K562 (cell line): ENCODE data around the gene SPRN. TPM values are rescaled to one million over a fixed set of nuclear protein-coding genes. Genes with fewer than 3 reads are reported as not detected.

ENCODE experiments used
- ATAC-seq: fragments of 200-7000 bp; cut with Tn5 transposase; 3 replicates; pipeline ENCODE4 v1.9.1; 2020; ENCODE audit warnings: moderate library complexity
- BruUV-seq: library from RNA; stranded (reverse); fragments of 400-500 nt; replicated peaks from 2 replicates; lab custom pipeline; 2021; lab: Mats Ljungman, UMichigan
- CTCF ChIA-PET: fragments of 300-600 bp; formaldehyde crosslinking; extraction: SDS; loops from one replicate; lab custom pipeline; 2021; ENCODE audit warnings: low intra/inter-chr PET ratio; lab: Yijun Ruan, JAX
- POLR2A ChIA-PET: fragments of 300-600, 350-650 bp; sonication (Branson Sonifier 250); formaldehyde crosslinking; extraction: SDS; loops from one replicate; lab custom pipeline; 2021; ENCODE audit warnings: antibody characterized with exemption, inconsistent platforms; lab: Yijun Ruan, JAX
- DNase-seq, 4 experiments: peaks; one replicate each; pipeline versions ENCODE4 v3.0.0 to v3.0.0-alpha.2; 2011 to 2018; ENCODE audit warnings: low spot score in 3 of 4, mixed read lengths in 3 of 4; ENCODE audit errors: extremely low read depth in 1 of 4
- FAIRE-seq: peaks from 2 replicates; lab custom pipeline; 2011; peaks lifted over from hg19 to GRCh38; lab: Jason Lieb, UNC
- H2AFZ ChIP-seq: 2 replicates; pipeline ENCODE4 v1.6.0; 2011; ENCODE audit warnings: low read depth, low read length, control low read depth, inconsistent platforms
- H3K27ac ChIP-seq: fragments of 200-600 bp; 3 replicates; pipeline ENCODE4 v1.8.0; 2011; ENCODE audit warnings: low read depth, mild to moderate bottlenecking, control low read depth, inconsistent platforms, low read length, moderate library complexity, mixed read lengths; ENCODE audit errors: extremely low read depth
- H3K27me3 ChIP-seq, 2 experiments: fragments of 300-600 bp in 1 of 2; 2 replicates in 1 of 2; 3 replicates in 1 of 2; pipeline versions ENCODE4 v1.6.0 to v1.8.0; 2011; ENCODE audit warnings: inconsistent platforms in 2 of 2, low read length in 2 of 2, mild to moderate bottlenecking in 1 of 2, mixed read lengths in 1 of 2, moderate library complexity in 1 of 2; ENCODE audit not compliant: control insufficient read depth in 2 of 2, insufficient read depth in 2 of 2
- H3K36me3 ChIP-seq: fragments of 300-600 bp; 3 replicates; pipeline ENCODE4 v1.8.0; 2011; ENCODE audit warnings: mild to moderate bottlenecking, low read length, inconsistent platforms; ENCODE audit not compliant: control insufficient read depth, insufficient read depth
- H3K4me1 ChIP-seq, 2 experiments: fragments of 200-600 bp in 1 of 2; replicated peaks in 1 of 2; 2 replicates in 1 of 2; 3 replicates in 1 of 2; pipeline versions ENCODE4 v1.5.1 to v1.8.0; 2011; ENCODE audit warnings: inconsistent platforms in 2 of 2, low read length in 2 of 2, mild to moderate bottlenecking in 1 of 2, mixed read lengths in 1 of 2, moderate library complexity in 1 of 2; ENCODE audit not compliant: control insufficient read depth in 2 of 2, insufficient read depth in 2 of 2
- H3K4me2 ChIP-seq: 2 replicates; pipeline ENCODE4 v1.6.1; 2011; ENCODE audit warnings: low read length, control low read depth, inconsistent platforms, mixed read lengths; ENCODE audit not compliant: insufficient read depth
- H3K4me3 ChIP-seq: fragments of 200-600 bp; sonication (generic), shearing (Covaris generic); 2 replicates; pipeline ENCODE4 v1.5.1; 2016; ENCODE audit warnings: control low read depth, inconsistent platforms
- H3K79me2 ChIP-seq: fragments of 200-600 bp; 3 replicates; pipeline ENCODE4 v1.8.0; 2011; ENCODE audit warnings: low read length, inconsistent platforms; ENCODE audit not compliant: control insufficient read depth, insufficient read depth
- H3K9ac ChIP-seq, 2 experiments: 2 replicates each; pipeline versions ENCODE4 v1.6.0 to v1.6.1; 2011; ENCODE audit warnings: low read depth in 2 of 2, low read length in 2 of 2, control low read depth in 1 of 2, inconsistent platforms in 1 of 2, mild to moderate bottlenecking in 1 of 2, mixed read lengths in 1 of 2; ENCODE audit not compliant: insufficient read depth in 1 of 2
- H3K9me1 ChIP-seq: one replicate; pipeline ENCODE4 v1.6.0; 2011; ENCODE audit warnings: inconsistent platforms, mild to moderate bottlenecking, low read length, moderate library complexity; ENCODE audit not compliant: control insufficient read depth, insufficient read depth
- H3K9me3 ChIP-seq: replicated peaks from 2 replicates; pipeline ENCODE4 v1.5.1; 2011; ENCODE audit warnings: low read depth, low read length, inconsistent platforms; ENCODE audit not compliant: control insufficient read depth, insufficient read depth
- H4K20me1 ChIP-seq: replicated peaks from 2 replicates; pipeline ENCODE4 v1.6.1; 2011; ENCODE audit warnings: low read length, inconsistent platforms, mixed read lengths; ENCODE audit not compliant: control insufficient read depth, insufficient read depth
- BHLHE40 ChIP-seq: IDR thresholded peaks from 2 replicates; pipeline ENCODE4 v1.6.1; 2011; ENCODE audit warnings: low read length, improper control_type of control experiment
- CREBBP ChIP-seq: IDR thresholded peaks from one replicate; pipeline ENCODE4 v1.6.1; 2012; ENCODE audit warnings: low read depth, mild to moderate bottlenecking, control low read depth, inconsistent platforms, low read length
- DIDO1 ChIP-seq: fragments of 450-650 bp; IDR thresholded peaks from 2 replicates; pipeline ENCODE4 v1.6.1; 2016; ENCODE audit warnings: low read depth, missing biosample characterization, missing genetic modification characterization
- GTF3C2 ChIP-seq: IDR thresholded peaks from 3 replicates; pipeline ENCODE4 v1.6.1; 2011; ENCODE audit warnings: borderline replicate concordance, mild to moderate bottlenecking, moderate library complexity; ENCODE audit not compliant: insufficient read length; ENCODE audit errors: extremely low read depth
- MLLT1 ChIP-seq, 2 experiments: fragments of 450-650 bp; IDR thresholded peaks; 2 replicates each; pipeline ENCODE4 v1.6.1; 2016
- RERE ChIP-seq: sonication (generic); formaldehyde crosslinking; IDR thresholded peaks from 2 replicates; pipeline ENCODE4 v1.8.0; 2023; ENCODE audit warnings: missing genetic modification reagents, mild to moderate bottlenecking, borderline replicate concordance
- RHOXF2B ChIP-seq: fragments of 250-450 bp; sonication (Bioruptor Pico); conservative IDR thresholded peaks from 2 replicates; pipeline ENCODE4 v1.5.1; 2021
- STAT5A ChIP-seq: IDR thresholded peaks from 2 replicates; pipeline ENCODE4 v1.6.1; 2012; ENCODE audit warnings: low read length, inconsistent platforms, borderline replicate concordance
- ZNF140 ChIP-seq: fragments of 250-450 bp; sonication (Bioruptor Pico); IDR thresholded peaks from 2 replicates; pipeline ENCODE4 v1.8.0; 2021; ENCODE audit warnings: moderate library complexity, mild to moderate bottlenecking, inconsistent platforms
- WGBS: fragments of 100-300 bp; shearing (Covaris generic); methylation state at CpG from one replicate; pipeline ENCODE4 v1.1.6; 2016; ENCODE audit warnings: low coverage, mixed read lengths; ENCODE audit not compliant: insufficient coverage; ENCODE audit errors: missing lambda C conversion rate; 5-methylcytosine and 5-hydroxymethylcytosine counted together
- in situ Hi-C: fragments of 300-500 bp; cut with MboI; formaldehyde crosslinking; loops from 4 replicates; pipeline ENCODE4 v1.15.0; 2018; ENCODE audit warnings: inconsistent platforms, mixed read lengths
- intact Hi-C: fragments of 100-400 bp; cut with micrococcal nuclease; formaldehyde crosslinking; loops from 2 replicates; pipeline ENCODE4 v1.14.2; 2022
- polyA plus RNA-seq, 8 experiments: library from polyadenylated mRNA; depleted of rRNA in 4 of 8; stranded (reverse) in 5 of 8; unstranded in 3 of 8; fragments of >200 nt; fragmentation: Nextera tagmentation in 2 of 8; fragmentation: Illumina TruSeq in 1 of 8; extraction: Ambion mirVana in 2 of 8; extraction: Trizol in 1 of 8; gene quantifications; 2 replicates each; pipeline versions ENCODE4 v1.2.1 to v1.2.3, GENCODE V29; 2011 to 2014; ENCODE audit warnings: inconsistent platforms in 1 of 8, missing spikeins in 1 of 8
- total RNA-seq, 7 experiments: library from RNA; depleted of rRNA in 6 of 7; stranded (reverse); fragments of >200 nt in 6 of 7; fragmentation: Illumina TruSeq in 2 of 7; extraction: Trizol in 2 of 7; gene quantifications; 2 replicates each; pipeline versions ENCODE4 v1.2.1 to v1.2.3, GENCODE V29; 2011 to 2021; ENCODE audit warnings: low replicate concordance in 1 of 7

SPRN gene
- total and polyA plus RNA-seq, 9 of the 15 experiments (the other 6 are each of a cell fraction or from before 2014, with no cell fraction given), result 0.04 TPM; not detected in 8

GRCh38 chr10:133467286-133467911 lies 43.0 kb upstream of the SPRN start (continued):
- TF ChIP-seq MLLT1 (IDR thresholded peaks at IDR 0.05), result no peak
- no peak for TF ChIP-seq ZNF140 (CRISPR knock-in tag)
- TF ChIP-seq CREBBP, result no peak

- ATAC-seq, result no peak
- Histone ChIP-seq H3K9ac (no peak overlapping the region), H3K9me3 (no peaks in the 10 kb centered on the region), H3K4me2 (no peak overlapping the region), H3K4me3 (no peak overlapping the region), H2AFZ (no peak overlapping the region), H3K4me1 (peaks cover 0 to 10% of the 10 kb centered on the region in 2 experiments; a peak in 1 of 5 replicates), H3K36me3 (no peaks in the 10 kb centered on the region), H3K27me3 (peaks cover 3 to 15% of the 10 kb centered on the region in 2 experiments; a peak in 1 of 5 replicates), H3K79me2 (no peaks in the 10 kb centered on the region), H4K20me1 (peaks cover 4% of the 10 kb centered on the region; the same call in 1 of the 2 replicates), H3K9me1 (no peaks in the 10 kb centered on the region), H3K27ac (no peak overlapping the region)
- BruUV-seq, result no TSS peak
- ChIA-PET CTCF (no interaction called here), POLR2A (interaction anchor here (1.8 kb wide), 1 partner anchor 9 kb away, joined by 6 read pairs; no protein-coding TSS in a partner anchor)
- intact Hi-C loops (no loop called here), in situ Hi-C loops (no loop called here)
- FAIRE-seq, result no peak
- DNase-seq, result peak in 2 of 4 experiments; percentile 3 to 4
- 7% methylated on average over 7 of the region's 7 CpGs for WGBS
- TF ChIP-seq GTF3C2, result no peak
- no peak for TF ChIP-seq RHOXF2B (CRISPR knock-in tag)
- no peak for TF ChIP-seq BHLHE40
- TF ChIP-seq STAT5A, result no peak
- TF ChIP-seq RERE (CRISPR knock-in tag), result no peak
- TF ChIP-seq DIDO1 (tag), result no peak
Observed at GRCh38 chr10:133466683-133467275, 42.4 kb upstream of the SPRN start.
